GM21360 (cell line): ENCODE measurements around the gene XPC.

Source experiments
- ATAC-seq: cut with Tn5 transposase; IDR thresholded peaks from one replicate; pipeline ENCODE4 v1.9.1; 2021; ENCODE audit warnings: mild to moderate bottlenecking, moderate library complexity; ENCODE audit not compliant: unreplicated experiment

The XPC gene

DNA sequence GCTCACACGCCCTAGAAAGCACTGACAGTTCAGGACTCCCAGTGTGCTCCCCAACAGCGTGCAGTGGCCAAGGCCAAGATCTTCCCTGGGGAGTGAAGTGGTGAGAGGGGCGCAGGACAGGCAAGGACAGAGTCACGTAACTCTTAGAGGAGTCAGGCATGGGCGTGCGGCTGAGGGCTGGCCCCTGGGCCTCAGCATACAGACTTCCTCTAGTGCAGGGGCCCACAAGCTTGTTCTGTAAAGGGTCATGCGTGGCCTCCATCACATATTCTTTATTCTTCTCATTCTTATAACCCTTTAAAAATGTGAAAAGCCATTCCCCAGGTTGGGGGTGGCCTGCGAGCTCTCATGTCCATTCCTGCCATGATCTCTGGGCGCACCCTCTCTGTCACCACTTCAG lies 28.3 kb downstream of the XPC start:
- ATAC-seq = no peak

GRCh38 chr3:14148041-14148985 lies 30.1 kb downstream of the XPC start:
- no peak for ATAC-seq

DNA sequence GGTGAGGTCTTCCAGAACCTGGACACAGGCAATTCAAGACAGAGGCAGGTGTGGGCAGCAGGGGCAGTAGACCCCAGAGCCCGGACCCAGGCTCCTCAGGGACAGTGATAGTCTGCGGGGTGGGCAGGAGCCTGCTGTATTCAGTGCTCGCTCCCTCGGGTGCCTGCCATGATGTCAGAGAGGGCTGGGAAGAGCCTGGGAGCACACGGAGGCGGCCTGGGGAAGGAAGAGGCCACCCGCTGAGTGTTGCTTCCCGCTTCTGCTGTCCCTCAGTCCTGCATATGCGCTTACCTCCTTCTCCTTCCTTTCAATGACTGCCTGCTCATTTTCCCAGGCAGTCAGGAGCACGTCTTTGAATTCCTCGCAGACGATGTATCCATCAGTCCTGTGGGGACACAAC lies 30.8 kb downstream of the XPC start:
- ATAC-seq = no peak

- ATAC-seq = no peak
These were observed 31.4 kb downstream of the XPC start for GRCh38 chr3:14147066-14147435.

DNA sequence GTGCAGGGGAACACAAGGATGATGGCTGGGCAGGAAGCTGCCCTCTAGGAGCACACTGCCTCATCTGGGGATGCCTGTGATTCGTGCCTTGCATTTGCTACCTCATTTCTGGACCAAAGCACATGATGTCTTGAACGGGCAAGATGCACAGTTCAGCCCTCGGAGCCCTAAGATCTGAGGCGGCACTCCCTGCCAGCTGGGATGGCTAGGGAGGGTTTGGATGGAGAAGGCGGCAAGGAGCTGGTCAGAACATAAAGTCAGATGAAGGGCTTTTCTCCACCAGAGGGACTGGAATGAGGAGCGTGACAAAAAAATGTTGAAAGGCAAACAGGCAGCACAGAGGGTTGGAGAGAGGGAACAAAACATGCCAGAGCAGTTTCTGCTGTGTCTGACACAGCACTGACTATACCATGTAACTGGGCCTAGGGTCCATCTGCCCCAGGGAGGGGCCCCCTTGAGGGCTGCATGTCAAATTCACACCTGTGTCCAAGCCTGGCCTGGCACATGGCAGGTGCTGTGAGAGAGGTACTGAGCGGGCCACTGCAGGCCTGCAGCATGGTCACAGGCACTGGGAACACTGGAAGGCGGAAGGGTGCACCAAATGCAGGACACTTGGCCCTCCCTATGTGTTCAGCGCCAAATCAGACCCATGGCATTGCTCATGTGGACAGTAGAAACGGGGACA lies 31.9 kb downstream of the XPC start:
- ATAC-seq = no peak

DNA sequence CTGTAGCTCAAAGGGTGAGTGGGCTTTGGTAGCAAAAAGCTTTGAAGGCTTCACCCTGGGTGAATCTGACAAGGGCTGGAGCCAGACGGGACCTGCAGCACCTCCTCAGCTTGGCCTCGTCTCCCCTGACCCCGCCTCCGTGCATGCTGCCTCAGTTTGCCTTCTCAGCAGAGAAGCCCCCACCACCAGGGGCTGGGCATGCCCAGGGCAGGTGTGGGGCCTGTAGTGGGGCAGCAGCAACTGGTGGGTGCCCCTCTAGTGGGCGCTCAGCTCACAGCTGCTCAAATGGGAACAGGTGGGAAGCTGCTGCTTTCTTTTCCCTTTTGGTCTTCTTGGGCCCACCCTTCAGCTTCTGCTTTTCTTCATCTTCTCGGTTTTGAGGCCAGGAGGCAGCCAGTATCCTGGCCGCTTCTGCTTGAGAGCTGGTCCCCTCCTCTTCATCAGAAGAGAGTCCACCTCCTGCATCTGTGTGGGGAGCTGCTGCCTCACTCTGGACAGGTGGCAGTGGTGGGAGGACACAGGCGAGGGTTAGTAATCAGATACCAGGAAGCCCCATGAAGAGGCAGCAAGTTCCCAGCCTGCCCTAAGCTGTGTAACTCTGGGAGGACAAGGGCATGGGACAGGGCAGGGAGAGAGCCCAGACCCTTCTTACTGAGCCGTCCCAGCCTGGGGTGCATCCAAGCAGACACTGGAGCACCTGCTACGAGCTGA lies 32.6 kb downstream of the XPC start:
- no peak for ATAC-seq

DNA sequence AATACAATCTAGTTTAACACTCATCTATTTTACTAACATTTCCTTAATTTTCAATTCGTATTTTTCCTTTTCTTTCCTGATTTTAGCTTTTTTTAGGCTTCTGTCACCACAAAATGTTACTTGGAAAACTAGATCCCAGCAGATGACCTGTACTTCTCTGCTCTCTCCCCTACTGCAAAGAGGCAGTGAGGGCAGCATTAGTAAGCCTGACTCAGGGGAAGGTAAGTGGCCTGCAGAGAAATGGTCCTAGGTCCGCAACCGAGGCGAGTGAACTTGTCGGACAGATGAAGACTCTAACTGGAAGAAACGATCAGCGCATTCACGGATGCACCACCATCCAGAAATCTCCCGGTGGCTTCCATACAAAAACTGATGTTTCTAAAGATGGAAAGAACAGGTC lies 33.2 kb downstream of the XPC start:
- no peak for ATAC-seq

- ATAC-seq = peak; percentile 94
These were observed 33.9 kb downstream of the XPC start for GRCh38 chr3:14144423-14145075.

- ATAC-seq = no peak
These were observed 34.9 kb downstream of the XPC start for GRCh38 chr3:14143271-14144225.

DNA sequence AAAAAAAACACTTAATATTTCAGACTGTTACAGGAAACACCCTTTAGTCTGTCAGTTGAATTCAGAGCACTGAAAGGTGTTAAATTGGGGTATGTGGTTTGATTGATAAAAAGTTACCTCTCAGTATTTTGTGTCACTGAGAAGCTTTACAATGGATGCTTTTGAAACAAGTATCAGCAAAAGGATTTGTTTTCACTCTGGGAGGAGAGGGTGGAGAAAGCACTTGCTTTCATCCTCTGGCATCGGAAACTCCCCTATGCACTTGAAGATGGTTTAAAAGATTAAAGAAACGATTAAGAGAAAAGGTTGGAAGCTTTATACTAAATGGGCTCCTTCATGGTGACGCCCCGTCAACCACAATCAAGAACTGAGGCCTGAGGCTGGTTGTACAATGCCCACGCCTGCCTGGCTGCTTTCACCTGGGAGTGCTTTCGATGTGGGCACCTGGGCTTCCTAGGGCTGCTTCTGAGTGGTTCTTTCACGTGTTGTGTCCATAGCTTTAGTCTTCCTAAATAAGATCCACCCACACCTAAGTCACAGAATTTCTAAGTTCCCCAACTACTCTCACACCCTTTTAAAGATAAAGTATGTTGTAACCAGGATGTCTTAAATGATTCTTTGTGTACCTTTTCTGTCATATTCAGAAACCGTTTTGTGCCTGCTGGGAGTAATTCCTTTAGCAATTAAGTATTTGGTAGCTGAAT lies 35.7 kb downstream of the XPC start:
- no peak for ATAC-seq

GRCh38 chr3:14141602-14142341 lies 36.6 kb downstream of the XPC start:
- no peak for ATAC-seq

- ATAC-seq = no peak
These were observed 37.3 kb downstream of the XPC start for GRCh38 chr3:14141144-14141543.

DNA sequence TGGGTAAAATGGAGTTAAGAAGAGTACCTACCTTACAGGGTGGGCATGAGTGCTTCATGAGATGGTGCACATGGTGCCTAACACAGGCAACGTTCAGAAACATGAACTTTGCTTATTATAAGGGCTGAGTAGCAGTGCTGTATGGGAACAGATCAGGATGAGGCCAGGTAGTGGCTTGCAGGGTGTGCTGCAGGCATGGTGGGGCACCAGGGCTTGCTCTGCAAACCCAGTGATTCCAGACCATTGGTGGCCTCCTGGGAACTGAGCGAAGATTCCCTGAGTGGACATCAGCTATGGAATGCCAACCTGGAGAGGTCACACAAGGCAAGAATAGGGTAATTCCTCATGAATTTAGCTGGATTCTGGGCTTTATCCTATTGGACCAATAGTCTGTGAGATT lies 37.7 kb downstream of the XPC start:
- no peak for ATAC-seq

DNA sequence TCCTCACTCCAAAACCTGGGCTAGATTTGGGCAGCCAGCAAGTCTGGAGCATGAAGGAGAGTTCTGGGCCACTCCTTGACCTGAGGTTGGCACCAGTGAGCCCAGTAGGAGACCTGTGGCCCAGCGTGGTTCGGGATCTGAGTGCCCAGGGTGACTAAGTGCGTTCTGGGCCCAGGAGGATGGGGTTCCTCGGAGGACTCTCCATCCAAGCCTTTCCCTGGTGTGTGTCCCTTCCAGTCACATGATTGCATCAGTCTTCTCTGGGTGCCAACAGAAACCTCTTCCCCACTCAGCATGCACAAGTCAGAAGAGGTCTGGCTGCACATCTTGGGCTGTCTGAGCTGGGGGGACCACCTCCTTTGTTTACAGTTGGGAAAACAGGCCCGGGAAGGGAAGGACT lies 38.6 kb downstream of the XPC start:
- no peak for ATAC-seq

DNA sequence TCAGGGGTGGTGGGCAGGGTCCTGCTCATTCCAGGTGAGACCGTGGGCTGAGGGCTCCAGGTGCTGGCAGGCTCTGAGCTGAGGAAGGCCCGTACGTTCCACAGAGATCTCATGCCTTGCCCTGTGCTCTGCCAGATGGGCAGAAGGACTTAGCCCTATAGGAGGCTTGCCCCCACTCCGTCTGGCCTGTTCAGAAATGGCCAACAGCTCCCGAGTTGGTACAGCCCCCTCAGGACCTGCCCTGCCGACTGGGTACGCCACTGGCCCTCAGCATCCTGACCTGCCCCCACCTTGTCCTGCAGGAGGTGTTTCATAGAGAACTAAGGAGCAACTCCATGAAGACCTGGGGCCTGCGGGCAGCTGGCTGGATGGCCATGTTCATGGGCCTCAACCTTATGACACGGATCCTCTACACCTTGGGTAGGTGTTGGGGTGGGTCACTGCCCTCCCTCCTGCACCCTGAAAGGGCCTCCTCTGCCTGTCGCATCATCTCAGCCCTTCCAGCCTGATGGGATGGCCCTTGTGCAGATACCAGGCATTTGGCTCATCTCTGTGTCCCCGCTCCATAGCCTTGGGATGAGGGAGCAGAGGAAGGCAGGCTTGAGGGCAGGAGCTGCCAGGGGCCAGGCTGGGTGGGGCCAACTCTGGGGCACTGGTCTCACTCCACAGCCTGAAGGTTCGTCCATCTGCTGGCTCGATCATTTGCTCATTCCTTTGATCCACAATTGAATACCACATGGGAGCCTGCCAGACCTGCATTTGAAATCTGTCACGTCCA lies 39.3 kb downstream of the XPC start:
- no peak for ATAC-seq

DNA sequence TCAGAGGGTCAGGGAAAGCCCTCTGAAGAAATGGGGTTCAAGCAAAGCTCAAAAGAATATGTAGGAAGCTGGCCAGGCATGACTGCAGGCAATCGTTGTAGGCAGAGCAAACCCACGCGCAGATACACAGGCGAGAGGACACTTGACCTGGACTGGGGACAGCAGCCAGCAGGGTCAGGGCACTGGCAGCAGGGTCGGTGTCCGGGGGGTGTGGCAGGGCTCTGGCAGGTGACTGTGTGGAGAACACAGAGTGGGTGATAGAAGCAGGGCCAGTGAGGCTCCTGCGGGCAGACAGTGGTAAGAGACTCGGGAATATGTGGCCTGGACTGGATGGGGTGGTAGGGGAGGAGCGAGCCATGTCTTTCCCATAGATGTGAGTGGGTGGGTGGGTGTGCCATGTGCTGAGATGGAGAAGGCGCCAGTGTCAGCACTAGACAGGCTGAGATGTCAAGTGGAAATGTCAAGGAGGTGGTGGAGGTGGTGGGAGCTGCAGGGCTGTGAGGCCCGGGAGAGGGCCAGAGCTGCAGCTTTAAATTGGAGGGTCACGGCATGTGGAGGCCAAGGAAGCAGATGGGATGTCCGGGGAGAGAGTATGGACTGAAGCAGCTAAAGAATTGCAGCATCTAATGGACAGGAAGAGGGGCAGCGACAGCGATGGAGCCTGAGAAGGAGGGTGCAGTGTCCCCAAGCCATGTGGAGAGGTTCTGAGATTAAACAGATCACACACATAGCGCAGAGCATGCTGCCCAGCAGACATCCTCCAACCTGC lies 40.1 kb downstream of the XPC start:
- no peak for ATAC-seq

GRCh38 chr3:14137445-14137844 lies 41.0 kb downstream of the XPC start:
- no peak for ATAC-seq
